CD4-positive, alpha-beta T cell treated with Interleukin-12 subunit alpha and Interleukin-12 subunit beta, for 1 hour (primary cell): ENCODE results near the gene RXRA.

Experiments
- DNase-seq: peaks from one replicate; pipeline ENCODE4 v3.0.0-alpha.2; 2020

The RXRA gene

GRCh38 chr9:134403682-134404301 is 77.5 kb downstream of the RXRA start:
- peak; percentile 52 for DNase-seq

GRCh38 chr9:134404376-134405358 is 78.4 kb downstream of the RXRA start:
- DNase-seq = no peak

- DNase-seq = no peak
Observed at GRCh38 chr9:134405527-134405926, 79.3 kb downstream of the RXRA start.

- DNase-seq = no peak
Observed at GRCh38 chr9:134406366-134407120, 80.3 kb downstream of the RXRA start.

DNA sequence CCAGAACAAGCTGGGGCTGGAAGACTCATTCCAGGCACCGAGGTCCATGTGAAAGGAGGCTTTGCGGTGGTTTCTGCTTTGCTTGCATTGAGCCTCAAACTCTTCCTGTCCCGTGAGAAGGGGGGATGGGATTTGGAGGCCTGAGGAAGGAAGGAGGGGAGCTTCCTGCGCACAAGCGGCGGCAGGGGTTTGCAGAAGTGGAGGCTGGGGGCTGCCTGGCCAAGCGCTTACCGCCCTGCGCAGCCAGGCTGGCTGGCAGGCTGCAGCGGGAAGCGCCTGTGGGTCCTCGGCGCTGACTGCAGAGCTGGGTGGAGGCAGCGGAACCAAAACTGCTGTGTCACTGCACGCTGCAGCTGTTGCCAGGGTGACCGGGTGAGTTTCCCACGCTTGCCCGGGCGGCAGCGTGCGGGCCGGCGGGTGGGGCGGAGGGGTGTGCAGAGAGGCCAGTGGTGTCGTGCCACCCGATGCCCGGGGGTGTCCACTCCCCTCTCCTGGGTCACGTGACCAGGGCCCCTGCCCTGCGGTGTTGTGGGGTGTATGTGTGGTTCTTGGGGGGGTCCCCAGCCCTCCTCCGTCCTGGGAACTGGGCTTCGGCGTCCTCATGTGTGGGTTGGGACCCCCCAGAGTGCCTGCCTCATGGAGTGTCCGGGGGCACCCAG is 81.0 kb downstream of the RXRA start:
- DNase-seq = peak; percentile 83

DNA sequence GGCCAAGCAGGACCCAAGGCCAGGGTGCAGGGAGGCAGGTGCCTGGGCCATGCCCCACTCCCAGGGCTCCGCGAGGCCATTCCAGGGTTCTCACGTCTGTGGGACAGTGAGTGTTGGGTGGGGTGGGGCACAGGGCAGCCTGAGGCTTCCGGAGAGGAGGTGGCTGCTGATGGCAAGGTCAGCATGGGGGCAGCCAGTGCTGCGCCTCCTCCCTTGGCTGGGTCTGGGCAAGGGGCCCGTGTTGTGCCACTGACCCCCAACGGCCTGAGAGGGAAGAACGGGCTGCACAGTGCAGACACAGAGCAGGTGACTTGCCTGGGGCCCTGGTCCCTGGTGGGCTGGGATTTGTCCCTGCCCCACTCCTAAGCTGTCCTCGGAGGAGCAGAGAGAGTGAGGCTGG is 82.1 kb downstream of the RXRA start:
- DNase-seq = no peak

DNA sequence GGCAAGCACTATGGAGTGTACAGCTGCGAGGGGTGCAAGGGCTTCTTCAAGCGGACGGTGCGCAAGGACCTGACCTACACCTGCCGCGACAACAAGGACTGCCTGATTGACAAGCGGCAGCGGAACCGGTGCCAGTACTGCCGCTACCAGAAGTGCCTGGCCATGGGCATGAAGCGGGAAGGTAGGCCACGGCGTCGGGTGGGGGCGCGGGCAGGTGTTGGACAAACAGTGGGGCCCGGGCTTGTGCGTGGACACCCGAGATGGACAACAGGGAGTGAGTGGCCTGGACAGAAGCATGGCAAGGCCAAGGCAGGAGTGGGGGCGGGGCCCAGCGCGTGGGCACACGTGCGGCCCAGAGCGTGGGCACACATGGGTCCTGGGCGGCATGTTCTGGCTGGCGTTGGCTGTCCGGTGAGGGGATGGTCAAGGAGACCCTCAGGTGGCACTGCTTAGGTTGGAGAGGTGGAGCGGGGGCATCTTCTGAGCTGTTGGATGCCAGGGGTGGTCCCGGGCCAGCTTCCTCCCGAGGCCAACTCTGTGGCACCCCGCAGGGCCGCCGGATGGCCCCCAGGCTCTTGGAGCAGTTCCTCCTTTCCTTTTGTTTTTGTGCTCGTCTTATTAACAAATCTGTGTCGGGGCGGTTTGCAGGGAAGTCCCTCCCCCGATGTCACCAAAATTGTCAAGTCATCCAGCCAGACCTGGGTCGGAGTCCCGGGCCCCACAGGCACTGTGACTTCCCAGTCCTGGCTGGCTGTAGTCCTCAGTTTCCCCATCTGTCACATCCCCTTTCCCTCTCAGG is 82.9 kb downstream of the RXRA start:
- no peak for DNase-seq

GRCh38 chr9:134410071-134410834 is 84.0 kb downstream of the RXRA start:
- no peak for DNase-seq

GRCh38 chr9:134410835-134411217 is 84.6 kb downstream of the RXRA start:
- no peak for DNase-seq

DNA sequence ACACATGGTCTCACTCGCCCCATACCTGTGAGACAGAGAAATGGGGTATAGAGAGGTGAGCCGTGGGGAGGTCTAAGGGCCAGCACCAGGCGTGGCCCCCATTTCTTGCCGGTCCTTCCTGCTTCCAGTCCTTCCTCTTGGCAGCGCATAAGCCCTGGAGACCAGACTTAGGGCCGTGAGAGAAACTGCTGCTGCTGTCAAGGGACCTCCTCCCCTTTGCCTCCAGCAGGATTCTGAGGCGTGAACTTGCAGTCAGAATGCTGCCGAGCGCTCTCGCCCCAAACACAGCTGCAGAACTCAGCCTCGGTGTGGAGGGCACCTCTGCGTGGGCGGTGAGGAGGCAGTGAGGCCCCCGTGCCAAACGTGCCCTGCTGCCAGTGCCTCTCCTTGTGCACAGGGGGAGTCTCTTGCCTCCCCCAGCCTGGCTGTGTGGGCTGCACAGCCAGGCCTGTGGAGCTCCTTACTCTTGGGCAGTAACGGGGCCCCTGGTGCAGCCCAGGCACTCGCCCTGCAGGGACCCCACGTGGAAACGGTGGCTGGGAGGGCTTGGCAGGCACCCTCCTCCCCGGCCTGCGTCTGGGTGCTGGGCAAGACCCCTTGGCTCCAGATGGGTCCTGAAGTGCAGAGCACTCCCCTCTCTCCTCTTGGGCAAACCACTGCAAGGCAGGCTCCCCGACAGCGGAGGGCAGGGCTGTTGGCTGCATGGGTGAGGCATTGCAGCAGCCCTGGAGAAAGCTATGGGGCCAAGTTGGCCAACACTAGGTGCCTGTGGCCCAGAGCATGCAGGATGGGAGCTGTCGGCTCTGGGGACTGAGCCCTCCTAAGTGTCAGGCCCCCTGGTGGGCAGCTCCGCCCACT is 85.4 kb downstream of the RXRA start:
- DNase-seq = no peak

- DNase-seq = no peak
Observed at GRCh38 chr9:134412298-134412711, 86.0 kb downstream of the RXRA start.

DNA sequence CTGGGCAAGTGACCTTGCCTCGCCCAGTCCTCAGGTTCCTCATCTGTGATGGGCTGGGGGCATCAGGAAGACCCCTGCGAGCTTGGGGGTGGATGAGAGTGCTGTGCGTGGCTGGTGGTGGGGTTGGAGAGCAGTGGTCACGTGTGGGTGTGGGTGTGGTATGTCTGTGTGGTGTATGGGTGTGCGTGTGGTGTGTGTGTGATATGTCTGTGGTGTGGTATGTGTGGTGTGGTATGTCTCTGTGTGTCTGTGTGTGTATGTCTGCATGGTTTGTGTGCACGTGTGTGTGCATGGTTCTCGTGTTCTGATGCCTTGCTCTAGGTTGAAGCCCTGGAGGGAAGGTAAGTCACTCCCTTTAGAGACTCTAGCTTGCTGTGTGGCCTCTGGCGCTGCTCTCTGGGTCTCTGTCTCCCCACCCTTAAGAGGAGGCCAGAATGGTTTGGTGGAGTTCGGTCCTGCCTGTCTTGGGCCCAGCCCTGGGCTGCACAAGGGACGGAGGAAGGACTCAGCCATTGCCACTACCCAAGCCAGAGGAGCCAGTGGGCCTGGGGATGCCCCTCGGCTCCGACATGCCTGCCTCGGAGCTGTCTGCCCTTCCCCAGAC is 87.0 kb downstream of the RXRA start:
- DNase-seq = no peak

GRCh38 chr9:134413890-134414623 is 87.8 kb downstream of the RXRA start:
- no peak for DNase-seq

DNA sequence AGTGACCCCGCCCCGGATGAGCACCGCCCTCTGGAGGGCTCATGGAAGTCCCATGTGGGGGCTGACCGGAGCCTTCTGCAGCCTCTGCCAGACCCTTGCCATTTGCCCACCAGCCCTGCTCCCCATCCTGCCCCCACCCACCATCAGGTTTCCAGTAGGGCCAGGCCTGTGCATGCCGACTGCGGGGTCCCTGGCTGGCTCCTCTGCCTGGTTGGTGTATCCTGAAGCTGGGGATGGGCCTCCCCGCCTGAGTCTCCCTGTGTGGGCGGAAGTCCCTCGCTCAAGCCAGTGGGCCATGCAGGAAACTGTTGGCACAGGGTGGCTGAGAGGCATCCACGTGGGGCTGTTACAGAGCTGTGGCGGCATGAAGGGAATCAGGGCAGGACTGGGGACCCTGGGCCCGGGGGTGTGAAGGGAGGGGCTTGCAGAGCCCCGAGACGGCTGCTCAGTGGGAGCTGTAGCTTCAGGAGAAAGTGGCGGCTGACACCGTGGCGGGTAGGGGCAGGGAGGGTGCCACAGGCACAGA is 88.7 kb downstream of the RXRA start:
- DNase-seq = no peak

GRCh38 chr9:134416385-134417015 is 90.2 kb downstream of the RXRA start:
- DNase-seq = no peak

GRCh38 chr9:134418354-134418753 is 92.1 kb downstream of the RXRA start:
- no peak for DNase-seq

DNA sequence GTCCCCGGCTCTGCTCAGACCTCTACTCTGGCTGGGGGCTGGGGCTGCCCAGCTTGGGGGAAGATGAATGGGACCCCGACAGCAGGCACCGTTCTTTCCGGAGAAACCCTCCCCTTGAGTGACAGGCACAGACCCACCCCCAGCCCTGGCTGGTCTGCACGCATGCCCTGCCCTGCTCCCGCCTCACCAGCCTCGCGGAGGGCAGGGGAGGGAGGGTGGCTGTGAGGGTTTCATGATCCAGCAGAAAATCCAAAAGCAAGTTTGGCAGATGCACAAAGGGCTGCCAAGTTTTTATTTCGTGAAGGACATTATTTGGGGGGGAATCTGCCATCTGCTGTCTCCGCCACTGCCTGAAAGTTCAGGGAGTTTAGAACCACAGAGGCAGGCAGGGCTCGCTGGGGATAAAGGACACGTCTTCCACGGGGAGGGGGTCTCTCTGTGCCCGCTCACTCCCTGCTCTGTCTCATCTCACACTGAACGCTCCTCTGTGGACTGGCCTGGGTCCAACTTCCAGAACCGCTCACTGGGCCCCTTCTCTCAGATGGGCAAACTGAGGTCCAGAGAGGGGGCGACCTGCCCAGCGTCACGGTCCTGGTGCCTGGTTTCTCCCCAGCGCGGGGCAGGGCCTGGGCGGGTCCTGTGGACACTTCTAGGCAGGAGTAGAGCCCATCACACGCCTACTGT is 92.9 kb downstream of the RXRA start:
- no peak for DNase-seq

- DNase-seq = no peak
Observed at GRCh38 chr9:134419684-134420076, 93.4 kb downstream of the RXRA start.
